NCI-H510A (cell line): ENCODE results near the gene HOXC12.

ENCODE experiments used
- DNase-seq: peaks from one replicate; lab custom pipeline; 2025; lab: John Stamatoyannopoulos, UW

HOXC12 gene

GRCh38 chr12:53956251-53956887, 1.7 kb downstream of the HOXC12 start:
- DNase-seq, result no peak

- no peak for DNase-seq
These were observed 2.3 kb downstream of the HOXC12 start for GRCh38 chr12:53956914-53957536.

GRCh38 chr12:53958128-53958527, 3.4 kb downstream of the HOXC12 start:
- no peak for DNase-seq

- DNase-seq, result no peak
These were observed 4.6 kb downstream of the HOXC12 start for GRCh38 chr12:53959314-53959713.

- no peak for DNase-seq
These were observed 5.7 kb downstream of the HOXC12 start for GRCh38 chr12:53960187-53961024.

GRCh38 chr12:53961025-53961761, 6.5 kb downstream of the HOXC12 start:
- DNase-seq, result no peak

- no peak for DNase-seq
These were observed 8.3 kb downstream of the HOXC12 start for GRCh38 chr12:53963005-53963404.

- no peak for DNase-seq
These were observed 9.0 kb downstream of the HOXC12 start for GRCh38 chr12:53963434-53964314.

- DNase-seq, result no peak
These were observed 9.6 kb downstream of the HOXC12 start for GRCh38 chr12:53964315-53964713.

GRCh38 chr12:53965281-53966084, 10.8 kb downstream of the HOXC12 start:
- DNase-seq, result no peak

GRCh38 chr12:53966085-53966384, 11.3 kb downstream of the HOXC12 start:
- no peak for DNase-seq

GRCh38 chr12:53966385-53967133, 11.9 kb downstream of the HOXC12 start:
- no peak for DNase-seq

- DNase-seq, result no peak
These were observed 12.8 kb downstream of the HOXC12 start for GRCh38 chr12:53967421-53967925.

GRCh38 chr12:53968214-53969127, 13.8 kb downstream of the HOXC12 start:
- DNase-seq, result no peak

- DNase-seq, result no peak
These were observed 15.0 kb downstream of the HOXC12 start for GRCh38 chr12:53969588-53970259.

GRCh38 chr12:53970451-53970850, 15.7 kb downstream of the HOXC12 start:
- no peak for DNase-seq

GRCh38 chr12:53971129-53971528, 16.4 kb downstream of the HOXC12 start:
- DNase-seq, result no peak

- DNase-seq, result no peak
These were observed 17.0 kb downstream of the HOXC12 start for GRCh38 chr12:53971686-53972085.
